Progenitor cell of endocrine pancreas (in vitro differentiated cells): ENCODE data around the gene DCLK2. TPM values are rescaled to one million over a fixed set of nuclear protein-coding genes. Genes with fewer than 3 reads are reported as not detected.

Experiments used
- DNase-seq: peaks from one replicate; pipeline ENCODE4 v3.0.0; 2021; ENCODE audit warnings: low spot score; ENCODE audit not compliant: unreplicated experiment
- H3K27ac Mint-ChIP-seq: 2 replicates; pipeline ENCODE4 v1.8.0; 2021; ENCODE audit warnings: mild to moderate bottlenecking, moderate library complexity, mixed read lengths
- H3K27me3 Mint-ChIP-seq: 2 replicates; pipeline ENCODE4 v1.8.0; 2021; ENCODE audit warnings: mixed read lengths
- H3K36me3 Mint-ChIP-seq: 2 replicates; pipeline ENCODE4 v1.8.0; 2022; ENCODE audit warnings: mixed read lengths; ENCODE audit not compliant: insufficient read depth
- H3K4me1 Mint-ChIP-seq: 2 replicates; pipeline ENCODE4 v1.8.0; 2021; ENCODE audit warnings: low read depth, mixed read lengths
- H3K4me3 Mint-ChIP-seq: 2 replicates; pipeline ENCODE4 v1.8.0; 2021; ENCODE audit warnings: low read depth, mild to moderate bottlenecking, moderate library complexity, mixed read lengths
- H3K9me3 Mint-ChIP-seq: 2 replicates; pipeline ENCODE4 v1.8.0; 2021; ENCODE audit warnings: low read depth, mixed read lengths
- total RNA-seq: library from RNA; stranded (reverse); gene quantifications from 2 replicates; pipeline ENCODE4 v1.2.1, GENCODE V29; 2021
- TF ChIP-seq, protein P1 (sequence below): fragments of 200-600 bp; sonication (generic); IDR thresholded peaks from one replicate; pipeline ENCODE4 v1.5.0; 2021; ENCODE audit warnings: antibody characterized with exemption, mild to moderate bottlenecking; ENCODE audit not compliant: unreplicated experiment

DCLK2 gene
- total RNA-seq, 1 donor from 2014 or later: 7.2 TPM

- Mint-ChIP-seq H3K27me3 (no peaks in the 10 kb centered on the region), H3K4me1 (peaks cover 15% of the 10 kb centered on the region), H3K27ac (no peak overlapping the region), H3K9me3 (peaks cover 3% of the 10 kb centered on the region), H3K36me3 (peaks cover 11% of the 10 kb centered on the region), H3K4me3 (no peak overlapping the region)
- TF ChIP-seq, protein P1, sequence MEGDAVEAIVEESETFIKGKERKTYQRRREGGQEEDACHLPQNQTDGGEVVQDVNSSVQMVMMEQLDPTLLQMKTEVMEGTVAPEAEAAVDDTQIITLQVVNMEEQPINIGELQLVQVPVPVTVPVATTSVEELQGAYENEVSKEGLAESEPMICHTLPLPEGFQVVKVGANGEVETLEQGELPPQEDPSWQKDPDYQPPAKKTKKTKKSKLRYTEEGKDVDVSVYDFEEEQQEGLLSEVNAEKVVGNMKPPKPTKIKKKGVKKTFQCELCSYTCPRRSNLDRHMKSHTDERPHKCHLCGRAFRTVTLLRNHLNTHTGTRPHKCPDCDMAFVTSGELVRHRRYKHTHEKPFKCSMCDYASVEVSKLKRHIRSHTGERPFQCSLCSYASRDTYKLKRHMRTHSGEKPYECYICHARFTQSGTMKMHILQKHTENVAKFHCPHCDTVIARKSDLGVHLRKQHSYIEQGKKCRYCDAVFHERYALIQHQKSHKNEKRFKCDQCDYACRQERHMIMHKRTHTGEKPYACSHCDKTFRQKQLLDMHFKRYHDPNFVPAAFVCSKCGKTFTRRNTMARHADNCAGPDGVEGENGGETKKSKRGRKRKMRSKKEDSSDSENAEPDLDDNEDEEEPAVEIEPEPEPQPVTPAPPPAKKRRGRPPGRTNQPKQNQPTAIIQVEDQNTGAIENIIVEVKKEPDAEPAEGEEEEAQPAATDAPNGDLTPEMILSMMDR: no peak
- DNase-seq: no peak
Measured at GRCh38 chr4:150255610-150256224, 177.5 kb downstream of the DCLK2 start.

GRCh38 chr4:150256225-150256620 is 178.0 kb downstream of the DCLK2 start:
- no peak overlapping the region for H3K27ac Mint-ChIP-seq
- H3K4me1 Mint-ChIP-seq: peaks cover 15% of the 10 kb centered on the region
- no peaks in the 10 kb centered on the region for H3K27me3 Mint-ChIP-seq
- TF ChIP-seq, protein P1: no peak
- H3K36me3 Mint-ChIP-seq: peaks cover 11% of the 10 kb centered on the region
- peaks cover 3% of the 10 kb centered on the region for H3K9me3 Mint-ChIP-seq
- no peak overlapping the region for H3K4me3 Mint-ChIP-seq
- no peak for DNase-seq

DNA sequence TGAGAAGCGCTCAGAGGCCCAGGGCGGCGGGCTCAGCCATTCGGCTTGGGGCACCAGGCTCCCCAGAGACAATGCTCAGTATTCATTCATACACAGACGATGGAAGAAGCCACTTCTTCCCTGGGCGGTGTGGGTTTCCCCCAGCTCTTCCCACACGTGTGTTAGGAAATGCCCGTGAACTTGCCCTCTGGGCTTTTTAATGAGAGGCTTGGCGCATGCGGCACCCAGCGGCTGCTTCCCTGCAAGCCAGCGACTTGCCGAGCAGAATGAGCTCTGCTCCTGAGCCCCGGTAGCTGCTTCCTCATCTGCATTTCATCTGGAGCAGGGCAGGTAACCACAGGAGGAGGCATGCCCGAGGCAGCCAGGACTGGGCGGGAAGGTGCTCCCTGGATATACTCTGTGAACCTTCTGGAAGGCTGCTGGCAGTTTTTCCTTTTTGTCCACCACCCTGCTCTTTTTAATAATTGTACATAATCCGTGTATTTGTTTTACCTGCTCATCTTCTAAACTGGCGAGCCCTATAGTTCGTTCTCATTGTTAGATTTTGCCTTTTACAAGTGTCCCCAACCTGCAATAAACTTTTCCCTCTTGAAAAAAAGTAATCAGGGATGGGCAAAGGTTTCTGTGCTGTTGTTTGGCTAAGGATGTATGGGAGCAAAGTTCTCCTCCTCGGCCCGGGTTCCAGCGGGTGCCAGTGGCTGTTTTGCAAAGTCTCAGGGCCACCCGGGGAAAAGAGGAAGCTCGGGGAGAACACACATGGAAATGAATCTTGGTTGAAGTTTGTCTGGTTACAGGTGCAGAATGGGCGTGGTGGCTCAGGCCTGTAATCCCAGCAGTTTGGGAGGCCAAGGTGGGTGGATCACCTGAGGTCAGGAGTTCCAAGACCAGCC is 178.8 kb downstream of the DCLK2 start:
- TF ChIP-seq, protein P1: no peak
- Mint-ChIP-seq H3K27me3 (no peaks in the 10 kb centered on the region), H3K4me3 (no peak overlapping the region), H3K4me1 (peaks cover 13% of the 10 kb centered on the region), H3K36me3 (peaks cover 12% of the 10 kb centered on the region), H3K9me3 (peaks cover 3% of the 10 kb centered on the region), H3K27ac (no peak overlapping the region)
- DNase-seq: no peak

- TF ChIP-seq, protein P1: no peak
- Mint-ChIP-seq H3K4me1 (peaks cover 13% of the 10 kb centered on the region), H3K9me3 (peaks cover 3% of the 10 kb centered on the region), H3K27me3 (no peaks in the 10 kb centered on the region), H3K36me3 (peaks cover 14% of the 10 kb centered on the region), H3K27ac (no peak overlapping the region), H3K4me3 (no peak overlapping the region)
- DNase-seq: no peak
Measured at GRCh38 chr4:150258569-150258968, 180.3 kb downstream of the DCLK2 start.

DNA sequence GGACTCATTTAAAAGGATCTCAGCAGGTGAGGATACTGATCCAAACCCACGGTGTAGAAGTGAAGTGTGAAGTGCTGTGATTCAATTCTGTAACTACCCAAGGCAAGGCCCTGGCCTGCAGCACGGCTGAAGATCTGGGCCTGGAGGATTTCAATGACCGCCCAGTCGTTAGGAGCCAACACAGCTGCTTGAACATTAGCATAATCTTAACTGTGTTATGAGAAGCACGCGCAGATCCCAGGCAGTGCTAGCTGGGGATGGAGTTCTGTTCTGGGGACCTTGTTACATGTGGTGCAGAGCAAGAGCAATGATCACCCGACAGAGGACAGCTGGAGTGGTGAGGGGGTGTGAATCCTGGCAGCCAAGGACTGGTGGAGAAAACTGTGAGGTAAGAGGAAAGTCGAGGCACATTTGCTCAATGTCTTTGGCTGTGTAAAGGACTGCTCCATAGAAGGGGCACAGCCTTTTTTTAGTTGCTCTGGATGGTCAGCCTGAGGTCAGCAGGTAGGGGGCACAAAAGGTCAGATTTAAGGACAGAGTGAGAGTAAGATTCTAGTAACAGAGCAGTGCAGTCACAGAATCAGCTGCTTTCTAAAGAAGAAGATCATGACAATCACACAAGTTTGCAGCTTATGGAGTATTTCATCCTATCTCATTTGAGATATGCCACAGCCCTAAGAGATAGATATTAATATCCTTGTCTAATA is 181.8 kb downstream of the DCLK2 start:
- TF ChIP-seq, protein P1: no peak
- peaks cover 13% of the 10 kb centered on the region for H3K36me3 Mint-ChIP-seq
- no peaks in the 10 kb centered on the region for H3K9me3 Mint-ChIP-seq
- no peaks in the 10 kb centered on the region for H3K27me3 Mint-ChIP-seq
- H3K4me1 Mint-ChIP-seq: peaks cover 16% of the 10 kb centered on the region
- peak overlapping the region; percentile 9 for H3K27ac Mint-ChIP-seq
- no peak for DNase-seq
- H3K4me3 Mint-ChIP-seq: no peak overlapping the region
